GM23248 (cell line): Measurements from ENCODE around the gene STAC. TPM values are rescaled to one million over a fixed set of nuclear protein-coding genes. Genes with fewer than 3 reads are reported as not detected.
A peak's percentile ranks its signal among the peaks of the same experiment; 100 is the strongest.

Experiments
- DNase-seq: peaks from one replicate; pipeline ENCODE4 v3.0.0-alpha.2; 2015
- H2AFZ ChIP-seq: fragments of 200-600 bp; sonication (generic); 2 replicates; pipeline ENCODE4 v1.6.1; 2016; ENCODE audit warnings: antibody characterized with exemption
- H3F3A ChIP-seq: fragments of 200-600 bp; sonication (generic); 2 replicates; pipeline ENCODE4 v1.6.1; 2016; ENCODE audit warnings: mild to moderate bottlenecking, antibody characterized with exemption, mixed run types; ENCODE audit not compliant: insufficient read depth
- H3K27ac ChIP-seq: fragments of 200-600 bp; sonication (generic); 2 replicates; pipeline ENCODE4 v1.5.1; 2016; ENCODE audit warnings: mild to moderate bottlenecking
- H3K27me3 ChIP-seq: fragments of 200-600 bp; sonication (generic); replicated peaks from 2 replicates; pipeline ENCODE4 v1.6.1; 2016; ENCODE audit warnings: mild to moderate bottlenecking; ENCODE audit not compliant: insufficient read depth
- H3K36me3 ChIP-seq: fragments of 200-600 bp; sonication (generic); 2 replicates; pipeline ENCODE4 v1.6.1; 2016; ENCODE audit warnings: low read depth, mild to moderate bottlenecking
- H3K4me1 ChIP-seq: fragments of 200-600 bp; sonication (generic); 2 replicates; pipeline ENCODE4 v1.6.1; 2016; ENCODE audit warnings: mild to moderate bottlenecking; ENCODE audit not compliant: insufficient read depth
- H3K4me2 ChIP-seq: fragments of 200-600 bp; sonication (generic); one replicate; pipeline ENCODE4 v1.6.1; 2016; ENCODE audit warnings: mild to moderate bottlenecking; ENCODE audit not compliant: unreplicated experiment
- H3K4me3 ChIP-seq: fragments of 200-600 bp; sonication (generic); 2 replicates; pipeline ENCODE4 v1.5.1; 2016; ENCODE audit warnings: mild to moderate bottlenecking
- H3K79me2 ChIP-seq: fragments of 200-600 bp; sonication (generic); 2 replicates; pipeline ENCODE4 v1.6.1; 2016; ENCODE audit warnings: mild to moderate bottlenecking; ENCODE audit not compliant: insufficient read depth
- H3K9ac ChIP-seq: fragments of 200-600 bp; sonication (generic); 2 replicates; pipeline ENCODE4 v1.6.1; 2016; ENCODE audit warnings: mild to moderate bottlenecking
- H3K9me2 ChIP-seq: fragments of 200-600 bp; sonication (generic); 2 replicates; pipeline ENCODE4 v1.6.1; 2016; ENCODE audit warnings: mixed run types, mild to moderate bottlenecking, moderate library complexity; ENCODE audit not compliant: insufficient read depth
- H3K9me3 ChIP-seq: fragments of 200-600 bp; sonication (generic); one replicate; pipeline ENCODE4 v1.6.1; 2017; ENCODE audit warnings: low read depth
- H4K20me1 ChIP-seq: fragments of 200-600 bp; sonication (generic); 2 replicates; pipeline ENCODE4 v1.6.0; 2016; ENCODE audit not compliant: insufficient read depth
- EZH2 ChIP-seq: fragments of 200-600 bp; sonication (generic); IDR thresholded peaks from 2 replicates; pipeline ENCODE4 v1.6.1; 2018; ENCODE audit warnings: antibody characterized with exemption, mild to moderate bottlenecking; ENCODE audit not compliant: insufficient read depth, poor library complexity, severe bottlenecking
- EZH2phosphoT487 ChIP-seq: fragments of 200-600 bp; sonication (generic); IDR thresholded peaks from 2 replicates; pipeline ENCODE4 v1.6.1; 2018; ENCODE audit warnings: antibody characterized with exemption, moderate library complexity, mild to moderate bottlenecking, low read depth; ENCODE audit not compliant: insufficient read depth
- WGBS, 2 experiments: methylation state at CpG; one replicate each; pipeline ENCODE4 v1.1.6; 2015 to 2017; ENCODE audit warnings: low lambda C conversion rate in 2 of 2, low coverage in 1 of 2; ENCODE audit errors: missing lambda C conversion rate in 2 of 2; 5-methylcytosine and 5-hydroxymethylcytosine counted together
- in situ Hi-C: fragments of 300-500 bp; cut with MboI; formaldehyde crosslinking; loops from 2 replicates; pipeline ENCODE4 v1.15.0; 2020
- polyA plus RNA-seq: library from polyadenylated mRNA; unstranded; fragments of >200 nt; fragmentation: Nextera tagmentation; extraction: Ambion mirVana; gene quantifications from 2 replicates; pipeline ENCODE4 v1.2.1, GENCODE V29; 2016
- total RNA-seq: library from RNA; depleted of rRNA; stranded (reverse); fragments of >200 nt; shearing (Covaris generic); gene quantifications from 2 replicates; pipeline ENCODE4 v1.2.3, GENCODE V29; 2014

STAC gene
- total and polyA plus RNA-seq, 2 experiments from 2014 or later, result 10.5 to 16.3 TPM

GRCh38 chr3:36429986-36430485, 49.7 kb downstream of the STAC start:
- no peaks in the 10 kb centered on the region for H3K9me3 ChIP-seq
- no peaks in the 10 kb centered on the region for H3K79me2 ChIP-seq
- H4K20me1 ChIP-seq, result no peaks in the 10 kb centered on the region
- no peak overlapping the region for H3K9ac ChIP-seq
- H3F3A ChIP-seq, result peaks cover 12% of the 10 kb centered on the region; the same call in 1 of the 2 replicates
- H3K4me2 ChIP-seq, result no peak overlapping the region
- H3K4me3 ChIP-seq, result no peak overlapping the region
- no peaks in the 10 kb centered on the region for H3K27me3 ChIP-seq
- no peak for DNase-seq
- WGBS, 2 experiments, result 90 to 95% methylated on average over 3 of the region's 3 CpGs
- peaks cover 7% of the 10 kb centered on the region for H3K4me1 ChIP-seq
- H2AFZ ChIP-seq, result no peak overlapping the region
- in situ Hi-C loops, result no loop called here
- TF ChIP-seq EZH2 (no peak), EZH2phosphoT487 (no peak)
- H3K36me3 ChIP-seq, result no peaks in the 10 kb centered on the region
- H3K27ac ChIP-seq, result no peak overlapping the region
- no peaks in the 10 kb centered on the region for H3K9me2 ChIP-seq

DNA sequence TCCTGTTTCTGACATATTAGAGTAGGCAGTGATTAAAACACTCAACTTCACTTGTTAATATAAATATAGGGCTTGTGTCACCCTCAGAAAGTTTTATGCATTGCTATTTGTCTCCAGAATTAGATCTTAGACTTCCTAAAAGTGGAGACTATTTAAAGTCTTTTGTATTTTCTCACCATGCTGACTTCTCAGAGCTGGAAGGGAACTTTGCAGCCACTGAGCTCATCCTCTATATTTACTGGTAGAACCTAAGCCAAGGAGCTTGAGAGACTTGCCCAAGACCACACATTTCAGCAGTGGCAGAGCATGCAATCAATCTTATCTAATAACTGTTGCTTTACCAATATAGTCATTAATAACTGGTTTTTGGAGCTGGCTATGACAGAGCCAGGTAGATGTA, 53.2 kb downstream of the STAC start:
- Histone ChIP-seq H3K9me2 (no peaks in the 10 kb centered on the region), H3K4me3 (no peak overlapping the region), H3K9me3 (no peaks in the 10 kb centered on the region), H3K27ac (no peak overlapping the region), H3K79me2 (no peaks in the 10 kb centered on the region), H3K27me3 (no peaks in the 10 kb centered on the region), H3K4me2 (no peak overlapping the region), H3K36me3 (no peaks in the 10 kb centered on the region), H3K4me1 (peaks cover 16% of the 10 kb centered on the region), H4K20me1 (no peaks in the 10 kb centered on the region), H2AFZ (no peak overlapping the region), H3K9ac (no peak overlapping the region), H3F3A (peaks cover 18% of the 10 kb centered on the region)
- no peak for TF ChIP-seq EZH2
- in situ Hi-C loops, result no loop called here
- no peak for DNase-seq

DNA sequence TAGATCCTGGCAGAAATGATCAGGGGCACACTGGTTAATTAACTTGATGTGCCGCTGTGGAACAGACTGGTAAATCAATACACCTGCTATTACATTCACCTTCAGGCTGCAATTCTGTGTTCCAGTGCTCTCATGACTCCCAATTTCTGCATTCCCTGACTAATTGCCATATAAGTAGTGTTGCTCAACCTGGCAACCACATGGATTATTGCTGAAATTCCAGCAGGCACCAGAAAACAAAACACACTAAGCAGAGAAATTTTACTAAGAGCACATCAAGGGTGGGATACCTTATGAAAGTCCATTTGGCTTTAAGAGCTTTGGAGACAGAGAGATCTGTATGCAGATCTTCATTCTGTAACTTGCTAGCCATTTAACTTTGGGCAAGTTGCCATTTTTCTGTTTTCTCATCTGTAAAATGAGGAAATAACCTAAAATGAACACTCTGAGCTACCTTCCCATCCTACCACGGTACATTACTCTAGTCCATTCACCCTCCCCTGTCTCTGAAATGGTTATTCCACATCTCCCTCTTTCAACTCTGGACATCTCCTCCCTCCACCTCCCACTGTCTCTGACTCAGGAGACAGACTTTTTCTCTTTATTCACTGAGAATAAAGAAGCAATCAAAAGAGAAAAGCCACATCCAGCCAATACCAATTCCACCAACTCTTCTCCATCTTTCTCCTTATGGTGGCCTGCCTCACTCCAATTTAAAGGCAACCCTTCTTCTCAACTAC, 54.6 kb downstream of the STAC start:
- Histone ChIP-seq H4K20me1 (no peaks in the 10 kb centered on the region), H3K4me1 (peaks cover 16% of the 10 kb centered on the region), H3K27ac (no peak overlapping the region), H3K79me2 (no peaks in the 10 kb centered on the region), H3K27me3 (no peaks in the 10 kb centered on the region), H3F3A (peaks cover 18% of the 10 kb centered on the region), H3K9ac (no peak overlapping the region), H3K36me3 (no peaks in the 10 kb centered on the region), H3K9me3 (no peaks in the 10 kb centered on the region), H3K4me3 (no peak overlapping the region), H3K4me2 (peak overlapping the region; percentile 31), H3K9me2 (no peaks in the 10 kb centered on the region), H2AFZ (no peak overlapping the region)
- in situ Hi-C loops, result no loop called here
- DNase-seq, result peak; percentile 81
- WGBS, 2 experiments, result 93 to 95% methylated on average over 2 of the region's 2 CpGs
- TF ChIP-seq EZH2, result no peak
- no peak for TF ChIP-seq EZH2phosphoT487

- Histone ChIP-seq H3K9me2 (no peaks in the 10 kb centered on the region), H4K20me1 (no peaks in the 10 kb centered on the region), H3F3A (peaks cover 18% of the 10 kb centered on the region), H2AFZ (no peak overlapping the region), H3K36me3 (no peaks in the 10 kb centered on the region), H3K27me3 (peaks cover 20% of the 10 kb centered on the region; the same call in 1 of the 2 replicates), H3K4me1 (peaks cover 37% of the 10 kb centered on the region), H3K79me2 (no peaks in the 10 kb centered on the region), H3K4me3 (no peak overlapping the region), H3K4me2 (no peak overlapping the region), H3K27ac (no peak overlapping the region), H3K9me3 (no peaks in the 10 kb centered on the region), H3K9ac (no peak overlapping the region)
- TF ChIP-seq EZH2phosphoT487 (no peak), EZH2 (no peak)
- WGBS, 2 experiments, result 82 to 88% methylated on average over 9 to 10 of the region's 10 CpGs
- in situ Hi-C loops, result no loop called here
- DNase-seq, result no peak
Observed at GRCh38 chr3:36443028-36443686, 62.9 kb downstream of the STAC start.
